GM12872 (cell line): ENCODE data around the gene GULP1.

Experiments
- CTCF ChIP-seq: IDR thresholded peaks from 3 replicates; pipeline ENCODE4 v1.5.1; 2011; ENCODE audit warnings: low read depth, mild to moderate bottlenecking, low read length, moderate library complexity; ENCODE audit not compliant: insufficient read depth

GULP1 gene

GRCh38 chr2:188512456-188512855 is 220.8 kb downstream of the GULP1 start:
- TF ChIP-seq CTCF = peak; percentile 28; the same call in 1 of the 3 replicates

GRCh38 chr2:188515918-188516317 is 224.2 kb downstream of the GULP1 start:
- no peak for TF ChIP-seq CTCF

GRCh38 chr2:188517549-188518215 is 226.0 kb downstream of the GULP1 start:
- TF ChIP-seq CTCF = no peak

- TF ChIP-seq CTCF = no peak
These were observed 226.7 kb downstream of the GULP1 start for GRCh38 chr2:188518381-188518780.

GRCh38 chr2:188519136-188519535 is 227.5 kb downstream of the GULP1 start:
- TF ChIP-seq CTCF = no peak

GRCh38 chr2:188522517-188522916 is 230.8 kb downstream of the GULP1 start:
- no peak for TF ChIP-seq CTCF

GRCh38 chr2:188523919-188524318 is 232.2 kb downstream of the GULP1 start:
- TF ChIP-seq CTCF = no peak
